ENCODE results near the gene FUT3.
"Not testable (repeated sequence)": the region's sequence is repeated elsewhere in the genome, so short reads cannot be mapped to it uniquely, and the experiment has no call there.

The FUT3 gene

GRCh38 chr19:5857203-5858081 lies 6.2 kb upstream of the FUT3 start:
- no peaks in the 10 kb centered on the region for H3K4me1 ChIP-seq (ENCODE audit: control insufficient read depth, insufficient read depth, low read length)
- H3K4me2 ChIP-seq (ENCODE audit: low read length), result no peak overlapping the region
- H3K36me3 ChIP-seq (ENCODE audit: insufficient read depth, low read length), result no peaks in the 10 kb centered on the region
- H3K27me3 ChIP-seq (ENCODE audit: control insufficient read depth, insufficient read depth, low read length), result peaks cover 56% of the 10 kb centered on the region
- H3K9me3 ChIP-seq (replicated peaks; ENCODE audit: low read length), result no peaks in the 10 kb centered on the region
- H3K9ac ChIP-seq (ENCODE audit: low read depth, low read length), result no peak overlapping the region
- H3K4me3 ChIP-seq (ENCODE audit: low read length), result no peak overlapping the region

GRCh38 chr19:5855151-5855550 lies 3.9 kb upstream of the FUT3 start:
- not testable (repeated sequence) for H3K4me1 ChIP-seq (ENCODE audit: control insufficient read depth, insufficient read depth, low read length); H3K4me2 ChIP-seq (ENCODE audit: low read length); H3K36me3 ChIP-seq (ENCODE audit: insufficient read depth, low read length); H3K4me3 ChIP-seq (ENCODE audit: low read length); H3K9ac ChIP-seq (ENCODE audit: low read depth, low read length); H3K9me3 ChIP-seq (replicated peaks; ENCODE audit: low read length)
- peaks cover 59% of the 10 kb centered on the region for H3K27me3 ChIP-seq (ENCODE audit: control insufficient read depth, insufficient read depth, low read length)

- H3K4me3 ChIP-seq (ENCODE audit: low read length); H3K36me3 ChIP-seq (ENCODE audit: insufficient read depth, low read length); H3K9me3 ChIP-seq (replicated peaks; ENCODE audit: low read length); H3K4me1 ChIP-seq (ENCODE audit: control insufficient read depth, insufficient read depth, low read length); H3K9ac ChIP-seq (ENCODE audit: low read depth, low read length); H3K4me2 ChIP-seq (ENCODE audit: low read length): not testable (repeated sequence)
- peaks cover 56% of the 10 kb centered on the region for H3K27me3 ChIP-seq (ENCODE audit: control insufficient read depth, insufficient read depth, low read length)
Observed at GRCh38 chr19:5854121-5854520, 2.9 kb upstream of the FUT3 start.

- H3K9ac ChIP-seq (ENCODE audit: low read depth, low read length), result no peak overlapping the region
Observed at GRCh38 chr19:5850743-5851293, 431 bp downstream of the FUT3 start.

GRCh38 chr19:5850189-5850588 lies 1.1 kb downstream of the FUT3 start:
- Histone ChIP-seq H3K27me3 (ENCODE audit: control insufficient read depth, insufficient read depth, low read length) (peaks cover 33% of the 10 kb centered on the region), H3K36me3 (ENCODE audit: insufficient read depth, low read length) (no peaks in the 10 kb centered on the region), H3K4me3 (ENCODE audit: low read length) (no peak overlapping the region), H3K4me1 (ENCODE audit: control insufficient read depth, insufficient read depth, low read length) (peaks cover 7% of the 10 kb centered on the region), H3K4me2 (ENCODE audit: low read length) (no peak overlapping the region), H3K9me3 (replicated peaks; ENCODE audit: low read length) (no peaks in the 10 kb centered on the region), H3K9ac (ENCODE audit: low read depth, low read length) (no peak overlapping the region)

More at GRCh38 chr19:5850743-5851293, 431 bp downstream of the FUT3 start:
- Histone ChIP-seq H3K4me2 (ENCODE audit: low read length) (no peak overlapping the region), H3K36me3 (ENCODE audit: insufficient read depth, low read length) (no peaks in the 10 kb centered on the region), H3K4me3 (ENCODE audit: low read length) (no peak overlapping the region), H3K9me3 (replicated peaks; ENCODE audit: low read length) (no peaks in the 10 kb centered on the region), H3K4me1 (ENCODE audit: control insufficient read depth, insufficient read depth, low read length) (peaks cover 7% of the 10 kb centered on the region), H3K27me3 (ENCODE audit: control insufficient read depth, insufficient read depth, low read length) (peaks cover 39% of the 10 kb centered on the region)

- H3K4me1 ChIP-seq (ENCODE audit: control insufficient read depth, insufficient read depth, low read length); H3K4me2 ChIP-seq (ENCODE audit: low read length); H3K9ac ChIP-seq (ENCODE audit: low read depth, low read length); H3K9me3 ChIP-seq (replicated peaks; ENCODE audit: low read length); H3K4me3 ChIP-seq (ENCODE audit: low read length); H3K36me3 ChIP-seq (ENCODE audit: insufficient read depth, low read length): not testable (repeated sequence)
- peaks cover 20% of the 10 kb centered on the region for H3K27me3 ChIP-seq (ENCODE audit: control insufficient read depth, insufficient read depth, low read length)
Observed at GRCh38 chr19:5848621-5849020, 2.6 kb downstream of the FUT3 start.

- not testable (repeated sequence) for H3K9ac ChIP-seq (ENCODE audit: low read depth, low read length); H3K36me3 ChIP-seq (ENCODE audit: insufficient read depth, low read length)
Observed at GRCh38 chr19:5847846-5848245, 3.4 kb downstream of the FUT3 start.

GRCh38 chr19:5844456-5845433 lies 6.5 kb downstream of the FUT3 start:
- Histone ChIP-seq H3K4me1 (ENCODE audit: control insufficient read depth, insufficient read depth, low read length) (no peaks in the 10 kb centered on the region), H3K27me3 (ENCODE audit: control insufficient read depth, insufficient read depth, low read length) (peaks cover 10% of the 10 kb centered on the region), H3K4me2 (ENCODE audit: low read length) (no peak overlapping the region), H3K36me3 (ENCODE audit: insufficient read depth, low read length) (no peaks in the 10 kb centered on the region), H3K4me3 (ENCODE audit: low read length) (no peak overlapping the region), H3K9me3 (replicated peaks; ENCODE audit: low read length) (no peaks in the 10 kb centered on the region), H3K9ac (ENCODE audit: low read depth, low read length) (no peak overlapping the region)

More at GRCh38 chr19:5847846-5848245, 3.4 kb downstream of the FUT3 start:
- H3K27me3 ChIP-seq (ENCODE audit: control insufficient read depth, insufficient read depth, low read length), result peaks cover 19% of the 10 kb centered on the region
- H3K4me2 ChIP-seq (ENCODE audit: low read length); H3K4me3 ChIP-seq (ENCODE audit: low read length); H3K9me3 ChIP-seq (replicated peaks; ENCODE audit: low read length); H3K4me1 ChIP-seq (ENCODE audit: control insufficient read depth, insufficient read depth, low read length): not testable (repeated sequence)

- Histone ChIP-seq H3K36me3 (ENCODE audit: insufficient read depth, low read length) (no peaks in the 10 kb centered on the region), H3K4me2 (ENCODE audit: low read length) (no peak overlapping the region), H3K9ac (ENCODE audit: low read depth, low read length) (no peak overlapping the region), H3K27me3 (ENCODE audit: control insufficient read depth, insufficient read depth, low read length) (peaks cover 7% of the 10 kb centered on the region), H3K9me3 (replicated peaks; ENCODE audit: low read length) (no peaks in the 10 kb centered on the region), H3K4me1 (ENCODE audit: control insufficient read depth, insufficient read depth, low read length) (no peaks in the 10 kb centered on the region), H3K4me3 (ENCODE audit: low read length) (no peak overlapping the region)
Observed at GRCh38 chr19:5843295-5843927, 7.8 kb downstream of the FUT3 start.

- not testable (repeated sequence) for H3K9me3 ChIP-seq (replicated peaks; ENCODE audit: low read length); H3K9ac ChIP-seq (ENCODE audit: low read depth, low read length); H3K4me3 ChIP-seq (ENCODE audit: low read length); H3K27me3 ChIP-seq (ENCODE audit: control insufficient read depth, insufficient read depth, low read length); H3K4me2 ChIP-seq (ENCODE audit: low read length); H3K4me1 ChIP-seq (ENCODE audit: control insufficient read depth, insufficient read depth, low read length); H3K36me3 ChIP-seq (ENCODE audit: insufficient read depth, low read length)
Observed at GRCh38 chr19:5841735-5842111, 9.5 kb downstream of the FUT3 start.
